Stomach (tissue), 9 donors: ENCODE data around the gene GABRA5. TPM values are rescaled to one million over a fixed set of nuclear protein-coding genes. Genes with fewer than 3 reads are reported as not detected.

Experiments used
- DNase-seq, 2 donors: peaks; one replicate each; pipeline versions ENCODE4 v3.0.0 to v3.0.0-alpha.2; 2013 to 2019
- H3K27ac ChIP-seq, 5 donors: fragments of 200-600 bp in 4 of 5; sonication (generic) in 4 of 5; one replicate each; pipeline ENCODE4 v1.5.1; 2013 to 2019; ENCODE audit warnings: mild to moderate bottlenecking in 1 of 5, moderate library complexity in 1 of 5
- H3K27me3 ChIP-seq, 3 donors: fragments of 200-600 bp; sonication (generic); one replicate each; pipeline ENCODE4 v1.5.1; 2017 to 2019; ENCODE audit warnings: mixed run types in 1 of 3
- H3K36me3 ChIP-seq, 4 donors: fragments of 200-600 bp; sonication (generic); 1 replicate in 3 of 4; 2 replicates in 1 of 4; pipeline ENCODE4 v1.5.1; 2016 to 2019
- H3K4me1 ChIP-seq, 4 donors: fragments of 200-600 bp; sonication (generic); one replicate each; pipeline ENCODE4 v1.5.1; 2016 to 2019
- H3K4me3 ChIP-seq, 4 donors: fragments of 200-600 bp; sonication (generic) in 3 of 4; one replicate each; pipeline ENCODE4 v1.5.1; 2016 to 2019; ENCODE audit warnings: mild to moderate bottlenecking in 1 of 4
- H3K9me3 ChIP-seq, 4 donors: fragments of 200-600 bp; sonication (generic); one replicate each; pipeline ENCODE4 v1.5.1; 2016 to 2019
- CTCF ChIP-seq, 7 experiments: fragments of 450-650 bp in 4 of 7; fragments of 200-600 bp in 3 of 7; sonication (generic) in 3 of 7; IDR thresholded peaks; one replicate each; pipeline ENCODE4 v1.5.1; 2016 to 2019; ENCODE audit warnings: antibody characterized with exemption in 7 of 7, control low read depth in 2 of 7, mild to moderate bottlenecking in 1 of 7
- EP300 ChIP-seq: sonication (generic); formaldehyde crosslinking; IDR thresholded peaks from one replicate; pipeline ENCODE4 v1.6.1; 2017; ENCODE audit warnings: antibody characterized with exemption
- POLR2A ChIP-seq, 4 donors: fragments of 450-650 bp; IDR thresholded peaks; one replicate each; pipeline ENCODE4 v1.6.1; 2016; ENCODE audit warnings: antibody characterized with exemption in 4 of 4, control low read depth in 2 of 4, mild to moderate bottlenecking in 1 of 4, moderate library complexity in 1 of 4
- POLR2AphosphoS5 ChIP-seq, 3 donors: sonication (generic); formaldehyde crosslinking; IDR thresholded peaks; one replicate each; pipeline ENCODE4 v1.6.1; 2016; ENCODE audit warnings: antibody characterized with exemption in 3 of 3
- WGBS, 5 donors: extraction: QIAGEN DNeasy Blood & Tissue Kit in 3 of 5; methylation state at CpG; one replicate each; pipeline versions ENCODE4 v1.1.5 to v1.1.7; 2013 to 2018; 5-methylcytosine and 5-hydroxymethylcytosine counted together
- intact Hi-C: fragments of 100-400 bp; cut with DNase I; formaldehyde crosslinking; loops from one replicate; pipeline ENCODE4 v1.15.1; 2023; ENCODE audit warnings: low total_unique reads
- polyA plus RNA-seq, 3 donors: library from polyadenylated mRNA; stranded (reverse); fragments of 200-250 nt; gene quantifications; one replicate each; pipeline ENCODE4 v1.2.3, GENCODE V29; 2013
- total RNA-seq, 5 donors: library from RNA; depleted of rRNA; stranded (reverse); fragments of >200 nt; gene quantifications; one replicate each; pipeline versions ENCODE4 v1.1.0 to v1.2.3, GENCODE V29; 2014 to 2016
- donor health status: healthy with polysubstance abuse.
- donor health status: Bipolar disorder and iron deficiency.
- donor health status: healthy.

The GABRA5 gene
- total and polyA plus RNA-seq, 8 donors: 0.75 to 2.2 TPM; not detected in 6

DNA sequence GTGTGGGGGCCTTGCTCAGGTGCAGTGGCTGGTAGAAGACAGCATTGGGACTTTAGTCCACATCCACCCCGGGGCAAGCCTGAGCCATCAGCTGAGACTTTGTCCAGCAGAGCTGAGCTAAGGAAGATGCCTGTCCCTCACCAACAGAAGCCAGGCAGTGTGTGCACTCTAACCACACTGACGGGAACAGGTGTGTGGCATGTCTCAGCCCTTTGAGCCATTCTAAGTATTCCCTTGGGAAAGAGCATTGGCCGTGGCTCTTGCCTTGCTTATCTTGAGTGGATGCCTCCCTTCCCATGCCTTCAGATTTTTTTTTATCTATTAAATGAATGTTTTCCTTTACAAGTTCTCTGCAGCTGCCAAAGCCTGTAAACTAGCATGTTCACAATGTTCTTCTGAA, 3.5 kb downstream of the GABRA5 start:
- WGBS, 5 donors: 64 to 83% (median 77%) methylated on average over 3 of the region's 3 CpGs
- Histone ChIP-seq H3K27me3 (peaks cover 4 to 55% (median 27%) of the 10 kb centered on the region in 3 donors), H3K9me3 (no peaks in the 10 kb centered on the region), H3K36me3 (no peaks in the 10 kb centered on the region), H3K27ac (no peak overlapping the region), H3K4me1 (peaks cover 0 to 32% (median 11%) of the 10 kb centered on the region in 4 donors), H3K4me3 (no peak overlapping the region)
- DNase-seq: no peak
- intact Hi-C loops: no loop called here
- TF ChIP-seq EP300 (no peak), CTCF (IDR thresholded peaks at IDR 0.05) (no peak), POLR2AphosphoS5 (IDR thresholded peaks at IDR 0.05) (no peak), POLR2A (IDR thresholded peaks at IDR 0.05) (no peak)

DNA sequence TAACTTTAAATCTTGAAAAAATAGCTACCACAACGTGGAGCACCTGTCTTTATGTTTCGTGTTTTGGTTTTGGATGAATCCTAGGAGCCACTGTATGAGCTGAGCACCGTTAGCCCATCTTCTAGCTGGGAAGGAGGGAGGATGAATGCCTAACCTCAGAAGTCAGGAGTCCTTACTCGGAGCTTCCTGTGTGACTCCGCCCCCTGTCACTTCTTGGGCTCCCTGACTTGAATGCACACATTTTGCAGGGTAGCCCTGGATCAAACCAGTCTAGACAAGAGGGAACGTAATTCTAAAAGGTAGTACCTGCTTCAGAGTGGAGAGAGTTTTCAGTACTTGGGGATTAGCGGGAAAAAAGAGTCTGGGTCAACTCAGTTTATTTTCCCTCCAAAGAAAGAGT, 5.3 kb downstream of the GABRA5 start:
- TF ChIP-seq EP300 (no peak), CTCF (IDR thresholded peaks at IDR 0.05) (no peak), POLR2AphosphoS5 (IDR thresholded peaks at IDR 0.05) (no peak), POLR2A (IDR thresholded peaks at IDR 0.05) (no peak)
- Histone ChIP-seq H3K9me3 (no peaks in the 10 kb centered on the region), H3K4me3 (no peak overlapping the region), H3K27ac (peak overlapping the region in 1 of 5 donors; percentile 6), H3K27me3 (peaks cover 4 to 50% (median 18%) of the 10 kb centered on the region in 3 donors), H3K4me1 (peaks cover 0 to 23% (median 8%) of the 10 kb centered on the region in 4 donors), H3K36me3 (no peaks in the 10 kb centered on the region)
- DNase-seq: no peak
- intact Hi-C loops: no loop called here
- WGBS, 5 donors: 47 to 62% (median 50%) methylated on average over 7 of the region's 7 CpGs

DNA sequence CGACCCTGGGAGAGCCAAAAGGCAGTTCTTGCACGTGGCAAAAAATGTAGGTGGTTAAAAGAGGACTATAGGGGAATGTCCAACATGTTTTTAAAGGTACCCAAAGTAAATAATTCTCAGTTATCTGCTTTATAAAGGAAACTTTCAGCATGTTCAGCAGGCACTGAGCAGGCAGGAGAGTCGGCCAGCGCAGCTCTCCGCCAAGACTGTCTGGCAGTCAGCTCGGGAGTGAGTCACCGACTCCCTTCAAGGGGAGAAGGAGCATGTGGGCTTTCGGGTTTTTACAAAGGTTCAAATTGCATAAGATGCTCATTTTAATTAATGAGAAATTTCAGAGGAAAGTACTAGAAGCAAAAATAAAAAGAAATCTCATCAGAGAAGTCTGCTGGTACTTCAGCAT, 7.0 kb downstream of the GABRA5 start:
- H3K27ac ChIP-seq: peak overlapping the region in 1 of 5 donors; percentile 47
- H3K4me1 ChIP-seq: peaks cover 0 to 11% (median 3%) of the 10 kb centered on the region in 4 donors
- TF ChIP-seq POLR2AphosphoS5 (IDR thresholded peaks at IDR 0.05): no peak
- TF ChIP-seq EP300: no peak
- TF ChIP-seq CTCF (IDR thresholded peaks at IDR 0.05): no peak
- TF ChIP-seq POLR2A (IDR thresholded peaks at IDR 0.05): no peak
- DNase-seq: peak in 1 of 2 donors; percentile 56
- intact Hi-C loops: no loop called here
- H3K36me3 ChIP-seq: no peaks in the 10 kb centered on the region
- no peaks in the 10 kb centered on the region for H3K9me3 ChIP-seq
- WGBS, 5 donors: 28 to 43% (median 31%) methylated on average over 8 of the region's 8 CpGs
- H3K27me3 ChIP-seq: peaks cover 0 to 33% (median 1%) of the 10 kb centered on the region in 3 donors
- no peak overlapping the region for H3K4me3 ChIP-seq

GRCh38 chr15:26874774-26875475, 8.1 kb downstream of the GABRA5 start:
- Histone ChIP-seq H3K4me1 (peaks cover 0 to 11% (median 3%) of the 10 kb centered on the region in 4 donors), H3K27me3 (peaks cover 0 to 22% (median 0%) of the 10 kb centered on the region in 3 donors), H3K27ac (no peak overlapping the region), H3K4me3 (no peak overlapping the region), H3K9me3 (no peaks in the 10 kb centered on the region), H3K36me3 (no peaks in the 10 kb centered on the region)
- intact Hi-C loops: no loop called here
- DNase-seq: no peak
- TF ChIP-seq POLR2AphosphoS5 (IDR thresholded peaks at IDR 0.05): no peak
- TF ChIP-seq POLR2A (IDR thresholded peaks at IDR 0.05): no peak
- TF ChIP-seq CTCF (IDR thresholded peaks at IDR 0.05): no peak
- TF ChIP-seq EP300: no peak
- 75 to 86% (median 84%) methylated on average over 5 to 6 of the region's 6 CpGs for WGBS, 5 donors
